ENCODE data around the gene ECHDC1. TPM values are rescaled to one million over a fixed set of nuclear protein-coding genes. Genes with fewer than 3 reads are reported as not detected.

ECHDC1 gene
- total and polyA plus RNA-seq, 2 of the 8 experiments (the other 6 are each of a cell fraction or from before 2014, with no cell fraction given) = 11.3 to 60.5 TPM

DNA sequence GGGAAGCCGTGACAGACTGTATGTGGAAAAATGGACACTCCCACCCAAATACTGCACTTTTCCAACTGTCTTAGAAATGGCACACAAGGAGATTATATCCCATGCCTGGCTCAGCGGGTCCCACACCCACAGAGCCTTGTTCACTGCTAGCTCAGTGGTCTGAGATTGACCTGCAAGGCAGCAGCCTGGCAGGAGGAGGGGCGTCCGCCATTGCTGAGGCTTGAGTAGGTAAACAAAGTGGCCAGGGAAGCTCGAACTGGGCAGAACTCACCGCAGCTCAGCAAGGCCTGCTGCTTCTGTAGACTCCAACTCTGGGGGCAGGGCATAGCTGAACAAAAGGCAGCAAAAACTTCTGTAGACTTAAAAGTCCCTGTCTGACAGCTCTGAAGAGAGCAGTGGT, 88.1 kb downstream of the ECHDC1 start:
- no peak overlapping the region for H3K18ac ChIP-seq (ENCODE audit: extremely low read depth, low read length)
- 92% methylated on average over 6 of the region's 6 CpGs; no CpG with 5 or more reads in 1 of the 2 experiments for WGBS, 2 experiments (ENCODE audit: extremely low coverage in 1 of 2, insufficient coverage in 1 of 2, insufficient read length in 1 of 2, insufficient replicate concordance in 2 of 2, low coverage in 1 of 2, low lambda C conversion rate in 2 of 2, missing lambda C conversion rate in 1 of 2)
- ChIA-PET CTCF (ENCODE audit: partially characterized antibody) (interaction anchor here (0.6 to 3.5 kb wide), 4 partner anchors 9 to 280 kb away, joined by 3 to 17 read pairs (median 3); no protein-coding TSS in a partner anchor), POLR2A (ENCODE audit: partially characterized antibody) (no interaction called here)
- no peaks in the 10 kb centered on the region for H4K20me1 ChIP-seq (replicated peaks in 1 of 2; ENCODE audit: control insufficient read depth in 1 of 2, insufficient read depth in 2 of 2, low read length in 2 of 2)
- H3K9me3 ChIP-seq (ENCODE audit: insufficient read depth in 2 of 2, low read depth in 1 of 2, low read length in 1 of 2) = peaks cover 0 to 3% of the 10 kb centered on the region in 2 experiments; a peak in 1 of 4 replicates
- H2AK5ac ChIP-seq (ENCODE audit: low read depth, low read length) = no peak overlapping the region
- H3K4me3 ChIP-seq (ENCODE audit: extremely low read depth in 1 of 4, insufficient read depth in 2 of 4, low read depth in 3 of 4, low read length in 4 of 4) = no peak overlapping the region
- no peak overlapping the region for H2AFZ ChIP-seq (ENCODE audit: low read length)
- no peak overlapping the region for H2BK20ac ChIP-seq (ENCODE audit: low read length)
- H3K4ac ChIP-seq (replicated peaks; ENCODE audit: insufficient read length, low read depth, low read length) = no peak overlapping the region
- FAIRE-seq (no peak), DNase-seq (ENCODE audit: low read depth in 1 of 2, low spot score in 2 of 2) (no peak)
- H3K56ac ChIP-seq (replicated peaks; ENCODE audit: insufficient read length, low read depth, low read length) = no peak overlapping the region
- no peaks in the 10 kb centered on the region for H3K23me2 ChIP-seq (ENCODE audit: low read depth, low read length)
- no peaks in the 10 kb centered on the region for H3K4me1 ChIP-seq (replicated peaks in 1 of 4; ENCODE audit: control insufficient read depth in 3 of 4, insufficient read depth in 4 of 4, low read length in 3 of 4)
- H3K79me1 ChIP-seq (ENCODE audit: low read depth, low read length) = no peaks in the 10 kb centered on the region
- no peak overlapping the region for H2BK15ac ChIP-seq (ENCODE audit: low read length)
- H3K23ac ChIP-seq (ENCODE audit: insufficient read length) = no peak overlapping the region
- no peak overlapping the region for H4K91ac ChIP-seq (replicated peaks; ENCODE audit: insufficient read length, low read length)
- H3K14ac ChIP-seq (ENCODE audit: insufficient read length) = no peak overlapping the region
- no peaks in the 10 kb centered on the region for H3K79me2 ChIP-seq (ENCODE audit: control insufficient read depth in 1 of 2, insufficient read depth in 2 of 2, low read length in 2 of 2)
- H2BK120ac ChIP-seq (replicated peaks; ENCODE audit: low read depth, low read length) = no peak overlapping the region
- no peaks in the 10 kb centered on the region for H3K27me3 ChIP-seq (replicated peaks in 1 of 4; ENCODE audit: control insufficient read depth in 3 of 4, extremely low read depth in 1 of 4, insufficient read depth in 3 of 4, low read length in 3 of 4)
- H4K8ac ChIP-seq (ENCODE audit: extremely low read depth, insufficient read depth, low read length) = no peak overlapping the region
- no peak overlapping the region for H3K27ac ChIP-seq (ENCODE audit: low read depth, low read length)
- no peak overlapping the region for H4K5ac ChIP-seq (ENCODE audit: insufficient read length, low read depth, low read length)
- no peak overlapping the region for H3K9ac ChIP-seq (replicated peaks in 1 of 4; ENCODE audit: extremely low read depth in 1 of 4, low read depth in 3 of 4, low read length in 3 of 4)
- H3K36me3 ChIP-seq (ENCODE audit: control insufficient read depth in 2 of 4, insufficient read depth in 4 of 4, low read length in 3 of 4) = no peaks in the 10 kb centered on the region
- TF ChIP-seq USF2 (IDR thresholded peaks at IDR 0.05; ENCODE audit: low read length) = no peak
- TF ChIP-seq GABPA (IDR thresholded peaks at IDR 0.05; ENCODE audit: borderline replicate concordance, insufficient read depth, low read length) = no peak
- TF ChIP-seq RAD21 (IDR thresholded peaks at IDR 0.05 in 1 of 2, conservative IDR thresholded peaks at IDR 0.05 in 1 of 2; ENCODE audit: low read depth in 2 of 2, low read length in 2 of 2) = no peak
- TF ChIP-seq SP2 (IDR thresholded peaks at IDR 0.05; ENCODE audit: low read length) = no peak
- TF ChIP-seq SAP30 (IDR thresholded peaks at IDR 0.05; ENCODE audit: insufficient read depth, insufficient replicate concordance, low read length) = no peak
- TF ChIP-seq CHD2 (IDR thresholded peaks at IDR 0.05; ENCODE audit: low read length) = no peak
- no peak for TF ChIP-seq CBX5 (IDR thresholded peaks at IDR 0.05; ENCODE audit: low read depth, low read length)
- no peak for TF ChIP-seq CTCF (IDR thresholded peaks at IDR 0.05; ENCODE audit: control extremely low read depth in 1 of 3, insufficient read depth in 1 of 3, low read depth in 1 of 3, low read length in 3 of 3)
- TF ChIP-seq, protein P1, sequence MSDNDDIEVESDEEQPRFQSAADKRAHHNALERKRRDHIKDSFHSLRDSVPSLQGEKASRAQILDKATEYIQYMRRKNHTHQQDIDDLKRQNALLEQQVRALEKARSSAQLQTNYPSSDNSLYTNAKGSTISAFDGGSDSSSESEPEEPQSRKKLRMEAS (IDR thresholded peaks at IDR 0.05) = no peak
- no peak for TF ChIP-seq TEAD4 (IDR thresholded peaks at IDR 0.05; ENCODE audit: low read depth, low read length)
- no peak overlapping the region for H2BK5ac ChIP-seq (ENCODE audit: low read depth, low read length)
- no peak overlapping the region for H2BK12ac ChIP-seq (ENCODE audit: low read depth, low read length)
- H3K4me2 ChIP-seq (ENCODE audit: insufficient read depth in 1 of 2, low read depth in 2 of 2, low read length in 2 of 2) = no peak overlapping the region
